ENCODE measurements around the gene DLL4.

DLL4 gene

DNA sequence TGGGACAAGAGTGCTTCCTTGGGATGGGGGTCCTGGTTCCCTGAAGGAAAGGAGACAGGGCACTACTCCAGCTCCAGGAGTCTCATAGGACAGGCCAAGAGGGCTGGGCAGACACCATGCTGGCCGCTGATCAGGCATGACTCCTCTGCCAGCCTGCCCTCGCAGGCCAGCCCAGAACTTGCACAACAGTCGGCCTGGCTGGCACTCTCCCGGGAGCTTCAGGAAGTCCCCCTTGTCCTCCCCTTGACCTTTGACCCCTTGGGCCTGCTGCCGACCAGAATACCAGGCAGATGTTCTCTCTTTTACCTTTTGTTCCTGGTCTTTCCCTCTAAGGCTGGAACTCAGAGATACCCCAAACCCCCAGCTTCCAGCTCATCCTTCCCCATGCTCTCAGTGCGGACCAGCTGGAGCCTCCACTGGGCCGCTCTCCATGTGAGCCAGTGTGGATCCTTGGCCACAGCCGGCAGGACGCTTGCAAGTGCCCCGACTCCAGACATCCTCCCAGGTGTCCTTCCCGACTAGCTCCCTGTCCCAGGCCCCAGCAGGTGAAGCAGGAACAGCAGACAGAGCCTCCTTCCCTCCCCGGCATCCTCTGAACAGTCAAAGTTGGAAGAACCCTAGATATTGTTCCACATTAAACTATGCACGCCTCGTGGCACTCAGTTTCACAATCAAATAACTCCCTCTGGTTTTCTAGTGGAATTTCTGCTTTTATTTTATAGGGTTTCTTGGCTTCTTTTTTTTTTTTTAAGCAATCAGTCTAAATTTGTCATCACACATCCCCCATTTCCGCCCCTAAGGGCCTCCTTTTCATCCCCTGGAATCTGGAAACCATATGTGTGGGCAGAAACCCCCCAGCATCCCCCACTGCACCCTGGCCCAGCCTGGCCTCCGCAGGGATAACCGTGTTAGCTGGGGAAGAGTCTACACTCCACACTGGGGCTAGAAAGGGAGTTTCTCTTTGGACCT, 19.2 kb upstream of the DLL4 start:
- no peak overlapping the region for H3K27ac ChIP-seq (ENCODE audit: low read depth, low read length)
- no peaks in the 10 kb centered on the region for H3K9me3 ChIP-seq (ENCODE audit: control insufficient read depth, insufficient read depth, low read depth, low read length)
- H3K27me3 ChIP-seq (ENCODE audit: control insufficient read depth, insufficient read depth, low read length): no peaks in the 10 kb centered on the region
- no peak overlapping the region for H3K4me3 ChIP-seq (ENCODE audit: low read depth, low read length)
- H3K4me1 ChIP-seq (ENCODE audit: control insufficient read depth, insufficient read depth, low read length): peaks cover 28% of the 10 kb centered on the region
- peaks cover under 1% of the 10 kb centered on the region; the same call in 1 of the 2 replicates for H3K36me3 ChIP-seq (ENCODE audit: control insufficient read depth, insufficient read depth, low read length)
- no peak overlapping the region for H3K9ac ChIP-seq (ENCODE audit: low read length)

DNA sequence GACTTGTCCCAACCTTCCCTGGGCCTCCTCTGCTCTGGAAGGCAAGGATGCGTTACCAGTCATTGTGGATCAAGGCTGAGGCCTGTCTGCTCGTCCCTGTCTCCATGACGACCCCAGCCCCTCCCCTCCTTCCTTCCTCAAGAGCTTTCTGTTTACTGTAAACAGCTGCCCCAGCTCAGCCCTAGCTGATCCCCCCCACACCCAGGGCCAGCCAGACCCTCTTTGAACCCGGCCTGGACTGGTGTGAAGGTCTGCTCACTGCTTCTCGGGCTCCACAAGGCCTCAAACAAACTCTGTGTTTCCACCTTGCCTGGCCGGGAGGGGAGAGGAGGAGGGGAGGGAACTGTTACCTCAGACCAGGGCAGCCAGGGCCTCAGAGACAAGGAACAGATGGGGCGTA, 18.0 kb upstream of the DLL4 start:
- Histone ChIP-seq H3K4me1 (ENCODE audit: control insufficient read depth, insufficient read depth, low read length) (peaks cover 29% of the 10 kb centered on the region), H3K9me3 (ENCODE audit: control insufficient read depth, insufficient read depth, low read depth, low read length) (no peaks in the 10 kb centered on the region), H3K27me3 (ENCODE audit: control insufficient read depth, insufficient read depth, low read length) (no peaks in the 10 kb centered on the region), H3K27ac (ENCODE audit: low read depth, low read length) (no peak overlapping the region), H3K4me3 (ENCODE audit: low read depth, low read length) (no peak overlapping the region), H3K9ac (ENCODE audit: low read length) (no peak overlapping the region), H3K36me3 (ENCODE audit: control insufficient read depth, insufficient read depth, low read length) (no peaks in the 10 kb centered on the region)

DNA sequence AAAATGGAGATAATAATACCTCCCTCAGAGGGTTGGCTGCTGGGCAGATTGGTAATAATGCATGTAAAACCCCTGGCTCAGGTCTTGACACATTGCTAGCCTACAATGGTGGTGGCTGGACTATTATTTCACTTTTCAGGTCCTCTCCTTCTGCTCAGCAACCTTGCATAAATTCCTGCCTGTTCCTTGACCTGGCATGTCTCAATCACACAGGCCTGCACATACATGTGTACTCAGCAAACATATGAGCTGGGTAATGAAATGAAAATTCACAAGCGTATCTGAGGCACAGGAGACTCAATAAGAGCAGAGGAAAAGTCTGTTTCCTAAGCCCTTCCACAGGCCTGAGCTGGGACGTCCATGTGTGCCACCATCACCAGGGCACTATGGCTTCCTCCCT, 17.4 kb upstream of the DLL4 start:
- no peaks in the 10 kb centered on the region for H3K9me3 ChIP-seq (ENCODE audit: control insufficient read depth, insufficient read depth, low read depth, low read length)
- H3K27ac ChIP-seq (ENCODE audit: low read depth, low read length): no peak overlapping the region
- H3K4me3 ChIP-seq (ENCODE audit: low read depth, low read length): no peak overlapping the region
- no peak overlapping the region for H3K9ac ChIP-seq (ENCODE audit: low read length)
- H3K27me3 ChIP-seq (ENCODE audit: control insufficient read depth, insufficient read depth, low read length): peaks cover 5% of the 10 kb centered on the region
- no peaks in the 10 kb centered on the region for H3K36me3 ChIP-seq (ENCODE audit: control insufficient read depth, insufficient read depth, low read length)
- H3K4me1 ChIP-seq (ENCODE audit: control insufficient read depth, insufficient read depth, low read length): peaks cover 29% of the 10 kb centered on the region

DNA sequence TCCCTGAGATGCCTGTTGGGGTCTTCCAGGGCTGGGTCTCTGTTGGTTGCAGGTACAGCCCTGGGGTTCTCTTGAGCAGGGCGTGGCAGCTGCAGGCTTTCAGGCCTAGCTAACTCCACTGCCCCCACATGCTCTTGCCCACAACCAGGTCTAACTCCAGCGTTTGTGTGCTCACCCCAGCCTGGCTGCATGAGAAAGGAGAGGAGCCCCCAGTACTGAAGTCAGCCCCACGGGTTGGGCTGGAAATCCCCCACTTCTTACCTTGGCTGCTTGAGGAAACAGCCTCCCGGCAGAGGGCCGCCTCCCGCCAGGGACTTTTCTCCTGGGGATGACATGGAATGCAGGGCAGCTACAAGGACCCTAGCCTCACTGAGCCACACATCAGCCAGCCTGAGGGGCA, 16.7 kb upstream of the DLL4 start:
- Histone ChIP-seq H3K27me3 (ENCODE audit: control insufficient read depth, insufficient read depth, low read length) (peaks cover 8% of the 10 kb centered on the region), H3K27ac (ENCODE audit: low read depth, low read length) (no peak overlapping the region), H3K9ac (ENCODE audit: low read length) (no peak overlapping the region), H3K4me3 (ENCODE audit: low read depth, low read length) (no peak overlapping the region), H3K36me3 (ENCODE audit: control insufficient read depth, insufficient read depth, low read length) (no peaks in the 10 kb centered on the region), H3K4me1 (ENCODE audit: control insufficient read depth, insufficient read depth, low read length) (peaks cover 24% of the 10 kb centered on the region), H3K9me3 (ENCODE audit: control insufficient read depth, insufficient read depth, low read depth, low read length) (no peaks in the 10 kb centered on the region)

DNA sequence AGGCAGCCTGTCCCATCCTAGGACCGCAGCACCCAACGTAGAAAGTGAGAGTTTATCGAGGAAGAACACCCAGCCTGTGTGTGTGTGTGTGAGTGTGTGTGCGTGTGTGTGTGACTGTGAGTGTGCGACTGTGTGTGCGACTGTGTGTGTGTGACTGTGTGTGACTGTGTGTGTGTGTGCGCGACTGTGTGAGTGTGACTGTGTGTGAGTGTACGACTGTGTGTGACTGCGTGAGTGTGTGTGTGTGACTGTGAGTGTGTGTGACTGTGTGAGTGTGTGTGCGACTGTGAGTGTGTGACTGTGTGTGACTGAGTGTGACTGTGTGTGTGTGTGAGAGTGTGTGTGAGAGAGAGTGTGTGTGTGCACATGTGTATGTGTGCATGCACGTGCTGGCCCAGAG, 15.1 kb upstream of the DLL4 start:
- Histone ChIP-seq H3K27ac (ENCODE audit: low read depth, low read length) (no peak overlapping the region), H3K27me3 (ENCODE audit: control insufficient read depth, insufficient read depth, low read length) (peaks cover 20% of the 10 kb centered on the region), H3K36me3 (ENCODE audit: control insufficient read depth, insufficient read depth, low read length) (no peaks in the 10 kb centered on the region), H3K4me3 (ENCODE audit: low read depth, low read length) (no peak overlapping the region), H3K9ac (ENCODE audit: low read length) (no peak overlapping the region), H3K4me1 (ENCODE audit: control insufficient read depth, insufficient read depth, low read length) (peaks cover 34% of the 10 kb centered on the region), H3K9me3 (ENCODE audit: control insufficient read depth, insufficient read depth, low read depth, low read length) (no peaks in the 10 kb centered on the region)

DNA sequence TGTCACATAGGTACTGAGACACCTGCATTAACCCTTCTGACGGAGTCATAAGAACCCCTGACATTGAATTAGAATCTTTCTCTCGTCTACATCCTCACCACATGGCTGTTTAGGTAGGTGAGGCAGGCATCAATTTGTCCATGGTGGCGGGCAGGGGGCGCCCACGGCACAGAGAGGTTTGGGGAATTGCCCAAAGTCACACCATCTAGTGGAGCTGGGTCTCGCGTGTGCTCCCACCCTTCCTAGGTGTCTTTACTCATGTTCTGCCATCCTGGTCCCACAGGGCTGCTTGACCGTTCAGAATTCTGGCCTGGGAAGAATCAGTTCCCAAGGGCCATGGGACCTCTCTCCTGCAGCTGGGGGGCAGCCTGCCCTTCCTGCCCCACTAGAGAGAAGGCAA, 14.7 kb upstream of the DLL4 start:
- H3K4me1 ChIP-seq (ENCODE audit: control insufficient read depth, insufficient read depth, low read length): peaks cover 36% of the 10 kb centered on the region
- no peak overlapping the region for H3K9ac ChIP-seq (ENCODE audit: low read length)
- no peak overlapping the region for H3K4me3 ChIP-seq (ENCODE audit: low read depth, low read length)
- no peak overlapping the region for H3K27ac ChIP-seq (ENCODE audit: low read depth, low read length)
- no peaks in the 10 kb centered on the region for H3K9me3 ChIP-seq (ENCODE audit: control insufficient read depth, insufficient read depth, low read depth, low read length)
- peaks cover 24% of the 10 kb centered on the region for H3K27me3 ChIP-seq (ENCODE audit: control insufficient read depth, insufficient read depth, low read length)
- no peaks in the 10 kb centered on the region for H3K36me3 ChIP-seq (ENCODE audit: control insufficient read depth, insufficient read depth, low read length)

DNA sequence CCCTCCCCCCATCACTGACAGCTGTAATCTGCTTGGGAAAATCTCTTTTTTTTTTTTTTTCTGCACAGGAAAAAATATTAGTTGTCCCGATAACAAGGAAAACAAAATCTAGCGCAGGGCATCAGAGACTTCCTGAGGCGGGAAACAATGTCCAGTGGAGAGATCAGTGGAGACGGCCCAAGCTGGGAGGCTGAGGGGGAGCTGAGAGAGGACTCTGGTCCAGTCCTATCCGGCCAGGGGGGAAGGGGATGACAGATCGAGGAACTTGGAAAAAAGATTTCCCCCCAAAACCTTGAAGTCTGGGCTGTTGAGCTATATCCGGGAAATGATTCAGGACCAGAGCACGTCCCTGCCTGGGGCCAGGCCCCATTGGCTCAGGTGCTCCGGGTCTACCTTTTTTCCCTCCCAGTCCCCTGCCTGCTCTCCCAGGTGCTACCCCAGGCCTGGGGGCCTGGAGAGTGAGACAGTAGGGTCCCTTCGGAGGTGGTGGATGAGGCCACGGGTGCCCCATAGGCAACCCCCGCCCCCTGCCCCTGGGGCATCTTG, 14.0 kb upstream of the DLL4 start:
- Histone ChIP-seq H3K9ac (ENCODE audit: low read length) (no peak overlapping the region), H3K36me3 (ENCODE audit: control insufficient read depth, insufficient read depth, low read length) (no peaks in the 10 kb centered on the region), H3K27ac (ENCODE audit: low read depth, low read length) (no peak overlapping the region)

DNA sequence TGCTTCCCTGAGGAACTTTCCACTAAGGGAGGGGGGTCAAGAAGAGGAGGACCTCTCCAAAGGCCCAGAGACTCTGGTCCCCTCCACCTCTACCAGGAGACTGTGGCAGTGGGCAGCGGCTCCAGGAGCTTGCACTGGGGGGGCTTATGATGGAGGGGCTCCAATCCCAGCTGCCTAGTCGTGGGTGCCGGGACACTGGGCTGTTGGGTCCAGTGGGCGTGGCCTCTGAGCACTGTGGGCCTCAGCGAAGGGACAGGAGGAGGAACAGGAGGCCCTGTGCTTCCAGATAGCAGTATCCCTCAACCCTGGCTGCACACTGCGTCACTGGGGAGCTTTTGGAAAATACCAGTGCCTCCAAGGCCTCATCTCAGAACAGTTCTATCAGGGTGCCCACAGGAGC, 13.5 kb upstream of the DLL4 start:
- H3K36me3 ChIP-seq (ENCODE audit: control insufficient read depth, insufficient read depth, low read length): no peaks in the 10 kb centered on the region
- no peaks in the 10 kb centered on the region for H3K9me3 ChIP-seq (ENCODE audit: control insufficient read depth, insufficient read depth, low read depth, low read length)
- H3K27me3 ChIP-seq (ENCODE audit: control insufficient read depth, insufficient read depth, low read length): peaks cover 34% of the 10 kb centered on the region
- no peak overlapping the region for H3K9ac ChIP-seq (ENCODE audit: low read length)
- H3K27ac ChIP-seq (ENCODE audit: low read depth, low read length): no peak overlapping the region
- H3K4me3 ChIP-seq (ENCODE audit: low read depth, low read length): no peak overlapping the region
- peaks cover 32% of the 10 kb centered on the region for H3K4me1 ChIP-seq (ENCODE audit: control insufficient read depth, insufficient read depth, low read length)

More for the DNA sequence above, 14.0 kb upstream of the DLL4 start:
- H3K4me1 ChIP-seq (ENCODE audit: control insufficient read depth, insufficient read depth, low read length): peaks cover 36% of the 10 kb centered on the region
- peaks cover 31% of the 10 kb centered on the region for H3K27me3 ChIP-seq (ENCODE audit: control insufficient read depth, insufficient read depth, low read length)
- H3K9me3 ChIP-seq (ENCODE audit: control insufficient read depth, insufficient read depth, low read depth, low read length): no peaks in the 10 kb centered on the region
- no peak overlapping the region for H3K4me3 ChIP-seq (ENCODE audit: low read depth, low read length)

DNA sequence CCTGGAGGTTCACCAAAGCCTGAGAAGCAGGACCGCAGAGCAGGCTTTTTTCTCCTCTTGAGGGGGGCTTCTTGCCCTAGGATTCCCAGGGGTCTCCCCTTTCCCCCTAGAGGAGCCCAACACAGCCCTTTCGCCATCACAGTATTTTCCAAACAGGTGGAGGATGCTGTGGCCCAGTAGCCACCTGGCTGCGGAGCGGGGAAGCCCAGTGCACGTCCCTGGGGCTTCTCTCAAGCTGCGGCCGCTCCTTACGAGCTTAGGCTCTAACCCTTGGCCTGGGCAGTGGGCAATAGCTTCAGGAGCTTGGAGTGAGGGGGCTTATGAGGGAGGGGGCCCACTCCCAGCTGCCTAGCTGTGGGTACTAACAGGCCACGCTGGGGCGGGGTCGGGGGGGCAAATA, 11.6 kb upstream of the DLL4 start:
- Histone ChIP-seq H3K27me3 (ENCODE audit: control insufficient read depth, insufficient read depth, low read length) (peaks cover 53% of the 10 kb centered on the region), H3K9me3 (ENCODE audit: control insufficient read depth, insufficient read depth, low read depth, low read length) (no peaks in the 10 kb centered on the region), H3K36me3 (ENCODE audit: control insufficient read depth, insufficient read depth, low read length) (no peaks in the 10 kb centered on the region), H3K27ac (ENCODE audit: low read depth, low read length) (no peak overlapping the region), H3K4me1 (ENCODE audit: control insufficient read depth, insufficient read depth, low read length) (peaks cover 18% of the 10 kb centered on the region), H3K4me3 (ENCODE audit: low read depth, low read length) (no peak overlapping the region), H3K9ac (ENCODE audit: low read length) (no peak overlapping the region)

DNA sequence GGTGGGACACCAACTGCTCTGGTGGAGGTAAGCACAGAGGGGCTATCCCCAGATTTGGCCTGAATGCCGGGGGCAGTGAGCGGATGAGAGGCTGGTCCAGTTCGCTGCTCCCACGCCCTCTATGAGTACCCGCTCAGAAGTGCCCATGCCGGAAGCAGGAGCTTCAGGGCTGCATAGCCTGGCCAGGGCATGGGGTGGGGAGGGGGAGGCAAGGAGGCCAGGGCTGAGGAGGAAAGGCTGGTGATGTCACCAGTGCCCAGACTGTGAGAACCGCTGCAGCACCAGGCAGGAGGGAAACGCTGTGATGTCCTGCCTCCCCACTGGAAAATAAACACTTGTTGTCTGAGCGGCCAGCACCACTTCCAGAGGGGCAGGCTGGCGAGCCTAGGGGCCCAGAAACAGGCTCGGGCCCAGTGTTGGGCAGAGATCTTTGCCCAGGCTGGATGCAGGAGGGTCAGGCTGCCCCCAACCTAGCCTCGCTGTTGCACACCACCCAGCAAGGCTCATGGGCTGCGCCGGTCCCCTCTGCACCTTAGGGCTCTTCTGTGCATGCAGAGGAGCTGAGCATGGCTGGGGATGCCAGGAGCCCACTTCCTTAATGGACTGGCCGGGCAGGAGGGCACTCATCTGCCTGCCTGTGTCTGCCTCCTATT, 10.9 kb upstream of the DLL4 start:
- Histone ChIP-seq H3K27ac (ENCODE audit: low read depth, low read length) (no peak overlapping the region), H3K9ac (ENCODE audit: low read length) (no peak overlapping the region), H3K4me3 (ENCODE audit: low read depth, low read length) (no peak overlapping the region)

DNA sequence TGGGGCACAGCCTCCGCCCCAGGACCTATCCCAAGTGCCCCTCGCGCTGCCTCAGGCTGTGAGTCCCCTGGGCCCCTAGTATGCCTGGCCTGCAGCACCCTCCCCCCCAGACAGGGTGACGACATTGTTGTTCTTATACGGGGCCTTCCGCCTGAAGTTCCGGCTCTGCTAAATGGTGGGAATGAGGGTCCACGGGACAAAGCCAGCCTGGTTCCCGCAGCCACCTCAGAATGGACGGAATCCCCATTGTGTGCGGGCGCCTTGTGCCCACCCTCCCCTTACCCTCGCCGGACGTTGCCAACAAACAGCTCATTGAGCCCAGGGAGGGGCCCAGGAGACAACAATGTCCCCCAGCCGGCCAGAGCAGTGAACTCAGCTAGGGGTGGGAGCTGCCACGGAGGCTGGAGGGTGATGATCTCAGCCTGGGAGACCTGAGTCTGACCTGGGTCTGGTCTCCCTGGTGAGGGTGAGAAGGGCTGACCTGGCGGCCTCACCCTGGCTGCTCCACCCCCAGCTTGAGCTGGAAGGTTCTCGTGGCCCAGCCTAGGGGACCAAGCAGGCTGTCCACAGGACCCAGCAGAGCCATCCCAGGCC, 10.2 kb upstream of the DLL4 start:
- Histone ChIP-seq H3K9ac (ENCODE audit: low read length) (no peak overlapping the region), H3K9me3 (ENCODE audit: control insufficient read depth, insufficient read depth, low read depth, low read length) (no peaks in the 10 kb centered on the region), H3K36me3 (ENCODE audit: control insufficient read depth, insufficient read depth, low read length) (no peaks in the 10 kb centered on the region), H3K27ac (ENCODE audit: low read depth, low read length) (no peak overlapping the region), H3K4me1 (ENCODE audit: control insufficient read depth, insufficient read depth, low read length) (peaks cover 18% of the 10 kb centered on the region), H3K27me3 (ENCODE audit: control insufficient read depth, insufficient read depth, low read length) (peaks cover 66% of the 10 kb centered on the region), H3K4me3 (ENCODE audit: low read depth, low read length) (no peak overlapping the region)

More for the DNA sequence above, 10.9 kb upstream of the DLL4 start:
- Histone ChIP-seq H3K4me1 (ENCODE audit: control insufficient read depth, insufficient read depth, low read length) (peaks cover 18% of the 10 kb centered on the region), H3K36me3 (ENCODE audit: control insufficient read depth, insufficient read depth, low read length) (no peaks in the 10 kb centered on the region), H3K9me3 (ENCODE audit: control insufficient read depth, insufficient read depth, low read depth, low read length) (no peaks in the 10 kb centered on the region), H3K27me3 (ENCODE audit: control insufficient read depth, insufficient read depth, low read length) (peaks cover 59% of the 10 kb centered on the region)

All from HUES6 (cell line).